ENCODE measurements around the gene KCNA1.

- TF ChIP-seq EZH2phosphoT487 (IDR thresholded peaks at IDR 0.05; ENCODE audit: insufficient read depth, low read depth) (no peak), EZH2 (IDR thresholded peaks at IDR 0.05; ENCODE audit: insufficient read depth, poor library complexity, severe bottlenecking) (no peak)
Measured at GRCh38 chr12:4933411-4933810, 23.7 kb downstream of the KCNA1 start.

Measured in GM23248 (cell line).